HFF-Myc (cell line): ENCODE data around the gene CFLAR.
A peak's percentile ranks its signal among the peaks of the same experiment; 100 is the strongest.

ENCODE experiments used
- DNase-seq: peaks from one replicate; pipeline ENCODE4 v3.0.0-alpha.2; 2011; ENCODE audit warnings: low read depth; ENCODE audit errors: extremely low read depth
- H3K4me3 ChIP-seq: replicated peaks from 2 replicates; pipeline ENCODE4 v1.5.1; 2011; ENCODE audit warnings: low read depth, mild to moderate bottlenecking, control low read depth, low read length
- CTCF ChIP-seq: IDR thresholded peaks from 2 replicates; pipeline ENCODE4 v1.5.1; 2012; ENCODE audit warnings: mild to moderate bottlenecking, low read depth, low read length, control low read depth; ENCODE audit errors: missing control alignments

Gene CFLAR

GRCh38 chr2:201116115-201116958, at the start of gene CFLAR:
TSS of gene CFLAR (plus strand) at chr2:201116164. CDS start at chr2:201129866, 13,702 bp downstream.
- peak within 1 kb of the TSS; percentile 69 for H3K4me3 ChIP-seq
- TF ChIP-seq CTCF: no peak
- DNase-seq: no peak

GRCh38 chr2:201070948-201071478, 45.0 kb upstream of the CFLAR start:
- H3K4me3 ChIP-seq: peak overlapping the region; percentile 54
- no peak for TF ChIP-seq CTCF

GRCh38 chr2:201071479-201072200, 44.3 kb upstream of the CFLAR start, which contains the start of the genes HYCC2 and NDUFB3:
TSS of gene HYCC2 (minus strand) at chr2:201071671. CDS start at chr2:201024009, 47,662 bp downstream.
TSS of gene NDUFB3 (plus strand) at chr2:201072001. CDS start at chr2:201078883, 6,882 bp downstream.
- peak; percentile 12 for TF ChIP-seq CTCF
- H3K4me3 ChIP-seq: peak within 1 kb of the TSS; percentile 54
- peak; percentile 86 for DNase-seq

More at GRCh38 chr2:201070948-201071478, 45.0 kb upstream of the CFLAR start:
- DNase-seq: no peak

GRCh38 chr2:201072201-201072530, 43.8 kb upstream of the CFLAR start:
- peak overlapping the region; percentile 54 for H3K4me3 ChIP-seq
- no peak for TF ChIP-seq CTCF
- DNase-seq: no peak

GRCh38 chr2:201073071-201073470, 42.9 kb upstream of the CFLAR start:
- H3K4me3 ChIP-seq: peak overlapping the region; percentile 54
- no peak for DNase-seq
- no peak for TF ChIP-seq CTCF

- no peak for DNase-seq
- no peak overlapping the region for H3K4me3 ChIP-seq
- no peak for TF ChIP-seq CTCF
Measured at GRCh38 chr2:201074996-201075395, 41.0 kb upstream of the CFLAR start.
